Measurements from ENCODE around the gene OTOP3. TPM values are rescaled to one million over a fixed set of nuclear protein-coding genes. Genes with fewer than 3 reads are reported as not detected.
A peak's percentile ranks its signal among the peaks of the same experiment; 100 is the strongest.

OTOP3 gene
- total and polyA plus RNA-seq, 8 donors: 0.15 to 0.65 (median 0.35) TPM

DNA sequence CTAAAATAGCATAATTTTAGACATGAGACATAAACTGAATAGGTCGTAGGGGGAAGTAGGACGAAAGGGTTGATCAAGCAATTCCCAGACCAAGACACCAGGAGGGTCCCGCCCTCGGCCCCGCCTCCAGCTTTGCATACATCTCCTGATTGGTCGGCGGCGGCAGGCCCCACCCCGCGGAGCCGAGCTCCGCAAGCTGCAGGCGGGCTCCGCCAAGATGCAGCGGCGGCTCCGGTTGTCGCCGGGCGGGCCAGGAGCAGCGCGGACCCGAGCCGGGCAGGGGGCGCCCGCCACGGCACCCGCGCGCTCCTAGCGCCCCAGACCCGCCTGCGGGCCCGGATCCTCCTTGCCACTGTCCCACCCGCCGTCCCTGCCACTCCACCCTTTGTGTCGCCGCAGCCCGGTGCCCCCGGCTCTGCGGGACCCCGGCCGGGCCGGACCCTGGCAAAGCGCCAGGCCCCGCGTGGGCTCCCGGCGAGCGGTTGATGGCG, 51.8 kb downstream of the OTOP3 start, which contains the start of gene CDR2L:
CDR2L (plus strand) TSS at position 215 of the 491 bp plus-strand sequence. CDS start 412 bp downstream, outside the sequence.
- TF ChIP-seq, protein P1, sequence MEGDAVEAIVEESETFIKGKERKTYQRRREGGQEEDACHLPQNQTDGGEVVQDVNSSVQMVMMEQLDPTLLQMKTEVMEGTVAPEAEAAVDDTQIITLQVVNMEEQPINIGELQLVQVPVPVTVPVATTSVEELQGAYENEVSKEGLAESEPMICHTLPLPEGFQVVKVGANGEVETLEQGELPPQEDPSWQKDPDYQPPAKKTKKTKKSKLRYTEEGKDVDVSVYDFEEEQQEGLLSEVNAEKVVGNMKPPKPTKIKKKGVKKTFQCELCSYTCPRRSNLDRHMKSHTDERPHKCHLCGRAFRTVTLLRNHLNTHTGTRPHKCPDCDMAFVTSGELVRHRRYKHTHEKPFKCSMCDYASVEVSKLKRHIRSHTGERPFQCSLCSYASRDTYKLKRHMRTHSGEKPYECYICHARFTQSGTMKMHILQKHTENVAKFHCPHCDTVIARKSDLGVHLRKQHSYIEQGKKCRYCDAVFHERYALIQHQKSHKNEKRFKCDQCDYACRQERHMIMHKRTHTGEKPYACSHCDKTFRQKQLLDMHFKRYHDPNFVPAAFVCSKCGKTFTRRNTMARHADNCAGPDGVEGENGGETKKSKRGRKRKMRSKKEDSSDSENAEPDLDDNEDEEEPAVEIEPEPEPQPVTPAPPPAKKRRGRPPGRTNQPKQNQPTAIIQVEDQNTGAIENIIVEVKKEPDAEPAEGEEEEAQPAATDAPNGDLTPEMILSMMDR (IDR thresholded peaks at IDR 0.05): no peak
- ATAC-seq (peak; percentile 89 to 95 (median 93)), FAIRE-seq (no peak), DNase-seq (peak; percentile 94 to 99 (median 96))
- Histone ChIP-seq H3K27ac (peak within 1 kb of the TSS; percentile 68 to 88 (median 75)), H3K36me3 (no peaks in the 10 kb centered on the region), H3K4me1 (peaks cover 0 to 10% (median 5%) of the 10 kb centered on the region in 3 donors), H3K9me3 (no peaks in the 10 kb centered on the region), H3K27me3 (no peaks in the 10 kb centered on the region), H3K4me3 (peak within 1 kb of the TSS; percentile 63 to 77 (median 74))
- intact Hi-C loops (cut with DNase I): no loop called here
- 0% methylated on average over 18 to 51 of the region's 51 CpGs for WGBS, 2 donors

DNA sequence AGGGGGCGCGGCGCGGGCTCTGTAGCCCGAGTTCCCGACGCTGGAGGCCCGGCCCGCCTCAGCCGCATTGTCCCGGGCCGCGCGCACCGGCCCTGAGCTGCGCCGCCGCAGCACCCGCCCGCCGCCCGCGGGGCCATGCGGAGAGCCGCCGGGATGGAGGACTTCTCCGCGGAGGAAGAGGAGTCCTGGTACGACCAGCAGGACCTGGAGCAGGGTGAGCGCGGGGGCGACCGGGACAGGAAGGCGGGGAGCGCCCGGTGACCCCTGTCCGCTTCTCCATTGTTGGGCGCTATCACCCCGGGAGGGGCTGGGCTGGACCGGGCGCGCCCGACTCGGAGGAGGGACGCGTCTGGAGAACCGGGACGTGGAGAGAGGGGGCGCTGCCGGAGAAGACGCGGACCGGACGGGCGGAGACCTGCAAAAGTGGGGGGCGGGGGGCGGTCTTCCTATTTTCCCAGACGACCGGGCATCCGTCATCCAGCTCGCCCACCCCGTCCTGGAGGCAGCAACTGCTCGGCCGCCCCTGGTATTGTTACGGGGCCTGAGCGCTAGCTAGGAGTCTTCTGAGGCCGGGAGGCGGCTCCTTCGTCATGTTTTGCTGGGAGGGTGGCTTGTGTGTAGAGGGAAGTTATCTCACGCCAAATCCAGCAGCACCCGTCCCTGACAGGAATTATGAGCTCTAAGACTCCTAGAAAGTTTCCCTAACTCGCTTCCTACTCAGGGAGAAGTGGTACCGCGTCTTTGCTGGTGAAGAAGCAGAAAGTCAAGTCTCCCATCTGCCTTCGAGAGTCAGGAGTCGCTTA, 52.4 kb downstream of the OTOP3 start:
- H3K27me3 ChIP-seq: no peaks in the 10 kb centered on the region
- FAIRE-seq (no peak), ATAC-seq (peak; percentile 57 to 72 (median 60)), DNase-seq (peak in 5 of 6 donors; percentile 51 to 81 (median 68))
- TF ChIP-seq, protein P1 (IDR thresholded peaks at IDR 0.05): no peak
- 3 to 8% methylated on average over 34 to 76 of the region's 76 CpGs for WGBS, 2 donors
- H3K9me3 ChIP-seq: no peaks in the 10 kb centered on the region
- H3K36me3 ChIP-seq: no peaks in the 10 kb centered on the region
- peak overlapping the region; percentile 68 to 88 (median 75) for H3K27ac ChIP-seq
- H3K4me3 ChIP-seq: peak overlapping the region; percentile 63 to 77 (median 74)
- peaks cover 4 to 16% (median 5%) of the 10 kb centered on the region in 3 donors for H3K4me1 ChIP-seq
- intact Hi-C loops (cut with DNase I): no loop called here

DNA sequence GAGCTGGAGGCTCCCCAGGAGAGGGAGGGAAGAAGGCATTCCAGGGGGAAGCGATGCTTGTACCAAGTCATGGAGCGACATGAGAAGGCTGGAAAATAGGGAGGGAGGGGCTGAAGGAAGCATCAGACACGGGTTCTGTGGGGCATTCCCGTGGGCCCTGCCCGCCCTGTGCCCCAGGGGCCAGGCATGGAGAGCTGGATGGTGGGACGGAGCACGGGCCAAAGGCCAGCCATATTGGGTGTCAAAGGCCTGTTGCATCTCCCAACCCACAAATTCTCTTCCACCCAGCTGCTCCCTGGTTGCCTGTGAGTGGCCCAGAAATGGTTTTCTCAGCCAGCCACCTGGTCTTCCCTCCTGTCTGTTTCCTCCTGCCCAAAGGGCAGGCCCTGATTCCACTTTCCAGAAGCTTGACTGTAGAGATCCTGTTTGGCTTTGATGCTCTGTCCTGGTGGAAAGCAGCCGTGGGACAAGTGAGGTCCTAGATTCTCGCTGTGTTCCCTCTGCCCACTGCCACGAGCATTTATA, 54.9 kb downstream of the OTOP3 start:
- peak overlapping the region; percentile 17 to 85 (median 78) for H3K27ac ChIP-seq
- DNase-seq (no peak), FAIRE-seq (no peak), ATAC-seq (no peak)
- 81 to 94% methylated on average over 7 to 10 of the region's 10 CpGs for WGBS, 2 donors
- no peaks in the 10 kb centered on the region for H3K9me3 ChIP-seq
- no peaks in the 10 kb centered on the region for H3K36me3 ChIP-seq
- TF ChIP-seq, protein P1 (IDR thresholded peaks at IDR 0.05): no peak
- intact Hi-C loops (cut with DNase I): no loop called here
- no peaks in the 10 kb centered on the region for H3K27me3 ChIP-seq
- peaks cover 4 to 28% (median 5%) of the 10 kb centered on the region in 3 donors for H3K4me1 ChIP-seq
- no peak overlapping the region for H3K4me3 ChIP-seq

DNA sequence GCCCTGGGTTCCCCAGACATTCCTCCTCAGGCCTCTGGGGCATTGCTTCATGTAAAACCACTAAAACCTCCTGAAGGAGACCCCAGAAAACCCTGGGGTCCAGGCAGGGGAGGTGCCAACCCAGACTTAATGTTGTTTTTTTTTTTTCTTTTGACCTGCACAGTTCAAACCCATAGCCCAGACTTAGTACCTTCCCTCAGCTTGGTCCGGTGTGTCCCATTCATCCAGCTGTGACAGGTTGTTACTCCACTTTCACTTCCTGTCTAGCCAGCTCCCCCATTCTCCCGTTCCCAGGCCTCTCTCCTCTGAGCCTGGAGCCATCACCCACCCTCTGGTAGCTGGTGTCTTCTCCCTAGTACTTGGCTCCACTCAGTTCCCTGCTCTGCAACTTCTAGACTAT, 56.5 kb downstream of the OTOP3 start:
- H3K4me3 ChIP-seq: no peak overlapping the region
- DNase-seq: no peak
- H3K4me1 ChIP-seq: peaks cover 0 to 24% (median 4%) of the 10 kb centered on the region in 3 donors
- TF ChIP-seq, protein P1 (IDR thresholded peaks at IDR 0.05): no peak
- H3K27me3 ChIP-seq: no peaks in the 10 kb centered on the region
- 36 to 40% methylated on average over 2 of the region's 2 CpGs for WGBS, 2 donors
- intact Hi-C loops (cut with DNase I): no loop called here
- no peaks in the 10 kb centered on the region for H3K36me3 ChIP-seq
- no peak for FAIRE-seq
- peak in 2 of 4 donors; percentile 4 for ATAC-seq
- H3K9me3 ChIP-seq: no peaks in the 10 kb centered on the region
- H3K27ac ChIP-seq: peak overlapping the region; percentile 73 to 85 (median 80)

Data from pancreas (tissue), 10 donors.